Measurements from ENCODE around the gene C1QTNF4. TPM values are rescaled to one million over a fixed set of nuclear protein-coding genes. Genes with fewer than 3 reads are reported as not detected.

C1QTNF4 gene
- total and polyA plus RNA-seq, 9 of the 15 experiments (the other 6 are each of a cell fraction or from before 2014, with no cell fraction given): not detected

- DNase-seq (ENCODE audit: extremely low read depth in 1 of 4, low spot score in 3 of 4) (peak; percentile 87 to 94 (median 90)), ATAC-seq (peak; percentile 96), FAIRE-seq (peak; percentile 56)
- Histone ChIP-seq H3K4me3 (peak within 1 kb of the TSS; percentile 100), H3K9me3 (replicated peaks; ENCODE audit: control insufficient read depth, insufficient read depth, low read depth, low read length) (no peaks in the 10 kb centered on the region), H3K36me3 (ENCODE audit: control insufficient read depth, insufficient read depth, low read length) (peaks cover 24% of the 10 kb centered on the region), H3K27ac (ENCODE audit: extremely low read depth, low read depth, low read length) (peak within 1 kb of the TSS; percentile 92), H3K9ac (ENCODE audit: insufficient read depth in 1 of 2, low read depth in 2 of 2, low read length in 2 of 2) (peak within 1 kb of the TSS; percentile 92 to 100), H3K4me2 (ENCODE audit: insufficient read depth, low read length) (peak within 1 kb of the TSS; percentile 96), H3K79me2 (ENCODE audit: control insufficient read depth, insufficient read depth, low read length) (peaks cover 52% of the 10 kb centered on the region), H3K9me1 (ENCODE audit: control insufficient read depth, insufficient read depth, low read length) (peaks cover 6% of the 10 kb centered on the region), H3K4me1 (replicated peaks in 1 of 2; ENCODE audit: control insufficient read depth in 2 of 2, insufficient read depth in 2 of 2, low read length in 2 of 2) (peaks cover 11 to 18% of the 10 kb centered on the region in 2 experiments; a peak in 4 of 5 replicates), H4K20me1 (replicated peaks; ENCODE audit: control insufficient read depth, insufficient read depth, low read length) (peaks cover 12% of the 10 kb centered on the region), H2AFZ (ENCODE audit: low read depth, low read length) (peak within 1 kb of the TSS; percentile 95), H3K27me3 (ENCODE audit: control insufficient read depth in 2 of 2, insufficient read depth in 2 of 2, low read length in 2 of 2) (no peaks in the 10 kb centered on the region)
- WGBS (ENCODE audit: insufficient coverage, low coverage, missing lambda C conversion rate): 0% methylated on average over 59 of the region's 89 CpGs
- intact Hi-C loops (cut with micrococcal nuclease) (loop anchor here (5.0 kb wide), 1 partner anchor 40 kb away; no protein-coding TSS in a partner anchor), in situ Hi-C loops (cut with MboI) (no loop called here)
- no TSS peak for BruUV-seq (replicated peaks)
- ChIA-PET CTCF (ENCODE audit: low intra/inter-chr PET ratio) (interaction anchor here (0.6 kb wide), 2 partner anchors 97 to 145 kb away, joined by 4 to 6 read pairs; no protein-coding TSS in a partner anchor), POLR2A (interaction anchor here (0.5 to 3.8 kb wide), 11 partner anchors 11 to 82 kb away, joined by 3 to 28 read pairs (median 4); partner anchors contain the start of gene PTPMT1)
- no peak for TF ChIP-seq ZNF140 (CRISPR knock-in tag; IDR thresholded peaks at IDR 0.05)
- no peak for TF ChIP-seq SIRT6 (IDR thresholded peaks at IDR 0.05; ENCODE audit: low read depth, low read length)
- TF ChIP-seq SIX5 (IDR thresholded peaks at IDR 0.05; ENCODE audit: borderline replicate concordance in 1 of 2, insufficient read depth in 1 of 2, low read depth in 1 of 2, low read length in 2 of 2): 0 out of 4 replicates have a peak, but pooled peaks of 1 of the 2 experiments have one; percentile 13
- TF ChIP-seq FUS (optimal IDR thresholded peaks at IDR 0.05; ENCODE audit: low read depth, low read length): peak; percentile 70
- TF ChIP-seq SMAD3 (CRISPR knock-in tag; conservative IDR thresholded peaks at IDR 0.05): no peak
- no peak for TF ChIP-seq SNIP1 (IDR thresholded peaks at IDR 0.05; ENCODE audit: low read depth)
- no peak for TF ChIP-seq ZNF124 (CRISPR knock-in tag; IDR thresholded peaks at IDR 0.05)
- TF ChIP-seq ILF3 (IDR thresholded peaks at IDR 0.05; ENCODE audit: borderline replicate concordance): 0 out of 2 replicates have a peak, but pooled peaks have one; percentile 53
- no peak for TF ChIP-seq ZNF239 (CRISPR knock-in tag; IDR thresholded peaks at IDR 0.05)
- TF ChIP-seq ZNF274 (IDR thresholded peaks at IDR 0.05; ENCODE audit: borderline replicate concordance, low read depth, low read length): no peak
- 0 out of 2 replicates have a peak, but pooled peaks have one; percentile 87 for TF ChIP-seq IRF1 (CRISPR knock-in tag; IDR thresholded peaks at IDR 0.05; ENCODE audit: borderline replicate concordance)
- TF ChIP-seq ZNF174 (CRISPR knock-in tag; IDR thresholded peaks at IDR 0.05): no peak
- peak; percentile 25 for TF ChIP-seq BRD9 (IDR thresholded peaks at IDR 0.05; ENCODE audit: low read depth, partially characterized antibody)
- peak; percentile 53; the same call in 1 of the 2 replicates for TF ChIP-seq ZNF212 (CRISPR knock-in tag; IDR thresholded peaks at IDR 0.05)
- TF ChIP-seq, protein P1, sequence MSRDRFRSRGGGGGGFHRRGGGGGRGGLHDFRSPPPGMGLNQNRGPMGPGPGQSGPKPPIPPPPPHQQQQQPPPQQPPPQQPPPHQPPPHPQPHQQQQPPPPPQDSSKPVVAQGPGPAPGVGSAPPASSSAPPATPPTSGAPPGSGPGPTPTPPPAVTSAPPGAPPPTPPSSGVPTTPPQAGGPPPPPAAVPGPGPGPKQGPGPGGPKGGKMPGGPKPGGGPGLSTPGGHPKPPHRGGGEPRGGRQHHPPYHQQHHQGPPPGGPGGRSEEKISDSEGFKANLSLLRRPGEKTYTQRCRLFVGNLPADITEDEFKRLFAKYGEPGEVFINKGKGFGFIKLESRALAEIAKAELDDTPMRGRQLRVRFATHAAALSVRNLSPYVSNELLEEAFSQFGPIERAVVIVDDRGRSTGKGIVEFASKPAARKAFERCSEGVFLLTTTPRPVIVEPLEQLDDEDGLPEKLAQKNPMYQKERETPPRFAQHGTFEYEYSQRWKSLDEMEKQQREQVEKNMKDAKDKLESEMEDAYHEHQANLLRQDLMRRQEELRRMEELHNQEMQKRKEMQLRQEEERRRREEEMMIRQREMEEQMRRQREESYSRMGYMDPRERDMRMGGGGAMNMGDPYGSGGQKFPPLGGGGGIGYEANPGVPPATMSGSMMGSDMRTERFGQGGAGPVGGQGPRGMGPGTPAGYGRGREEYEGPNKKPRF (IDR thresholded peaks at IDR 0.05; ENCODE audit: low read depth, low read length): no peak
- TF ChIP-seq RAD21 (CRISPR knock-in tag; conservative IDR thresholded peaks at IDR 0.05 in 1 of 2, IDR thresholded peaks at IDR 0.05 in 1 of 2): peak; percentile 22 to 54; a peak in 3 of 4 replicates
- no peak for TF ChIP-seq GABPB2 (CRISPR knock-in tag; conservative IDR thresholded peaks at IDR 0.05)
Measured at GRCh38 chr11:47552566-47553405, 41.4 kb downstream of the C1QTNF4 start, which contains the start of gene CELF1. Gene CELF1, minus strand, starts transcription at chr11:47553132. Its CDS starts 53,609 bp downstream, at chr11:47499523.

Measured in K562 (cell line).